Brain microvascular endothelial cell (primary cell): ENCODE results near the gene ACAP3.

ENCODE experiments used
- DNase-seq: peaks from one replicate; pipeline ENCODE4 v3.0.0-alpha.2; 2020
- H3K27ac ChIP-seq: fragments of 250-450 bp; sonication (Bioruptor Pico); 2 replicates; pipeline ENCODE4 v1.5.1; 2020; ENCODE audit warnings: mild to moderate bottlenecking, moderate library complexity
- H3K27me3 ChIP-seq: fragments of 250-450 bp; sonication (Bioruptor Pico); replicated peaks from 2 replicates; pipeline ENCODE4 v1.5.1; 2020; ENCODE audit warnings: mild to moderate bottlenecking
- H3K36me3 ChIP-seq: fragments of 250-450 bp; sonication (Bioruptor Pico); replicated peaks from 2 replicates; pipeline ENCODE4 v1.5.1; 2020; ENCODE audit warnings: mild to moderate bottlenecking
- H3K4me3 ChIP-seq: 2 replicates; pipeline ENCODE4 v1.5.1; 2011; ENCODE audit warnings: low read depth, mild to moderate bottlenecking, control low read depth, low read length, moderate library complexity
- in situ Hi-C: cut with HindIII; loops from 2 replicates; pipeline ENCODE4 v1.10.0; 2017; ENCODE audit warnings: low sequenced_read_pairs, low pct_ligation_motif_present
- TF ChIP-seq, protein P1 (sequence below): IDR thresholded peaks from 2 replicates; pipeline ENCODE4 v1.5.1; 2011; ENCODE audit warnings: low read depth, mild to moderate bottlenecking, moderate library complexity, low read length, control low read depth, inconsistent platforms; ENCODE audit errors: missing control alignments

ACAP3 gene

DNA sequence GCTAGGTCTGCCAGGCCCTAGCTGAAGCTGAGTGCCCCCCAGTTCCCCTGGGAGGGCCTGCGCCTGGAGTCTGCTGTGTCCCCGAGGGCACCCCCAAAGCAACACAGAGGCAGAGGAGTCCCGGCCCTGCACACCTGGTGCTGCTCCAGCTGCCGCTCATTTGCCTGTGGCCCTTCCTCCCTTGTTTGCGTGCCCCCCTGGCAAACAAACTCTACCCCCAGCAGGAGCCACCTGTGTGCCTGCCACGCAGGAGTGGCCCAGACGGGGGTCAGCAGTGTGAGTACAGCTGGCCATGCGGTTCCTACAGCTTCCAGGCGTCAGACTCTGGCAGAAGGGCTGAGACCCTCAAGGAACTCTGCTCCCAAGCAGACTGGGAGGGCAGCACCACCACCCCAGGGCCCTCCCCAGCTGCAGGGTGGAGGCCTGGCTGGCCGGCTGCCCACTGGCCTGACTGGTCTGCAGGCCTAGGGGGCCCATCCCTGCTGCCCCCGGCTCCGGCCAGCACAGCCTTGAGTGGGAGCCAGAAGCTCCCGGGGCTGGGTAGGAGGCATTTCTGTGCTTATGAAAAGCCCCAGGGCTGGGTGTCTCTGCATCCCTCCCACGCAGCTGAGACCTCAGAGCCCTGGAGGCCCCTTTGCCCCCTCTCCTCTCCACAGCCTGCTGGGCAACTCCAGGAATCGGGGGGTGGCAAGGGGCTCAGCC, 22.8 kb upstream of the ACAP3 start:
- no peak for DNase-seq
- TF ChIP-seq, protein P1, sequence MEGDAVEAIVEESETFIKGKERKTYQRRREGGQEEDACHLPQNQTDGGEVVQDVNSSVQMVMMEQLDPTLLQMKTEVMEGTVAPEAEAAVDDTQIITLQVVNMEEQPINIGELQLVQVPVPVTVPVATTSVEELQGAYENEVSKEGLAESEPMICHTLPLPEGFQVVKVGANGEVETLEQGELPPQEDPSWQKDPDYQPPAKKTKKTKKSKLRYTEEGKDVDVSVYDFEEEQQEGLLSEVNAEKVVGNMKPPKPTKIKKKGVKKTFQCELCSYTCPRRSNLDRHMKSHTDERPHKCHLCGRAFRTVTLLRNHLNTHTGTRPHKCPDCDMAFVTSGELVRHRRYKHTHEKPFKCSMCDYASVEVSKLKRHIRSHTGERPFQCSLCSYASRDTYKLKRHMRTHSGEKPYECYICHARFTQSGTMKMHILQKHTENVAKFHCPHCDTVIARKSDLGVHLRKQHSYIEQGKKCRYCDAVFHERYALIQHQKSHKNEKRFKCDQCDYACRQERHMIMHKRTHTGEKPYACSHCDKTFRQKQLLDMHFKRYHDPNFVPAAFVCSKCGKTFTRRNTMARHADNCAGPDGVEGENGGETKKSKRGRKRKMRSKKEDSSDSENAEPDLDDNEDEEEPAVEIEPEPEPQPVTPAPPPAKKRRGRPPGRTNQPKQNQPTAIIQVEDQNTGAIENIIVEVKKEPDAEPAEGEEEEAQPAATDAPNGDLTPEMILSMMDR: no peak
- no peak overlapping the region for H3K27ac ChIP-seq
- in situ Hi-C loops: no loop called here
- H3K27me3 ChIP-seq: no peaks in the 10 kb centered on the region
- H3K36me3 ChIP-seq: peaks cover 14% of the 10 kb centered on the region
- H3K4me3 ChIP-seq: no peak overlapping the region

DNA sequence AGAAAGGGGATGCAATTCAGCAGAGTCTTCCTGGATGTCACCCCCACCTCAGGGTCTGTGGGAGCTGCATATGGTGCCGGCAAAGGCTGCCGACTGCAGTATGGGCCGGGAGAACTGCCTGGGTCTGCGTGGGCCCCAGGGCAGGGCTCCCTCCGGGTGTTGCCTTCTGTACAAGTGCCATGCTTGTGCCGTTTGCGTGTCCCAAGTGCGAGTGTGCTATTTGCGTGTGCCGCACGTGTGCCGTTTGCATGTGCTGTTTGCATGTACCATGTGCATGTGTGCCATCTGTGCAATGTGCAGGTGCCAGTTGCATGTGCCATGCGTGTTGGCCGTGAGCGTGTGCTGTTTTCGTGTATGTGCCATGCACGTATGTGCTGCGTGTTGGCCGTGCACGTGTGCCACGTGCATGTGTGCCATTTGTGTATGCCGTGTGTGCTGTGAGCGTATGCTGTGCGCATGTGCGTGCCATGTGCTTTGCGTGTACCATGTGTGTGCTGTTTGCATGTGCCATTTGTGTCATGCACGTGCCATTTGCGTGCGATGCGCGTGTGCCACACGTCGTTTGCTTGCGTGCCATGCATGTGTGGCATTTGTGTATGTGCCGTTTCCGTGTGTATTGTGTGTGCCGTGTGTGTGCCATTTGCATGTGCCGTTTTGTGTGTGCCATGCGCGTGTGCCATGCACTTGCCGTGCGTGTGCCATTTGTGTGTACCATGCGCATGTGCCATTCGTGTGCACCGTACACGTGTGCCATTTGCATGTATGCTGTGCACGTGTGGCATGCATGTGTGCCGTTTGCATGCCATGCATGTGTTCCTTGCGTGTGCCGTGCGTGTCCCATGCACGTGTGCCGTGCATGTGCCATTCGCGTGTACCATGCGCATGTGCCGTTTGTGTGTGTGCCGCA, 21.8 kb upstream of the ACAP3 start:
- no peak for DNase-seq
- in situ Hi-C loops: no loop called here
- Histone ChIP-seq H3K36me3 (peaks cover 12% of the 10 kb centered on the region), H3K27ac (no peak overlapping the region), H3K4me3 (no peak overlapping the region), H3K27me3 (no peaks in the 10 kb centered on the region)
- TF ChIP-seq, protein P1: no peak

DNA sequence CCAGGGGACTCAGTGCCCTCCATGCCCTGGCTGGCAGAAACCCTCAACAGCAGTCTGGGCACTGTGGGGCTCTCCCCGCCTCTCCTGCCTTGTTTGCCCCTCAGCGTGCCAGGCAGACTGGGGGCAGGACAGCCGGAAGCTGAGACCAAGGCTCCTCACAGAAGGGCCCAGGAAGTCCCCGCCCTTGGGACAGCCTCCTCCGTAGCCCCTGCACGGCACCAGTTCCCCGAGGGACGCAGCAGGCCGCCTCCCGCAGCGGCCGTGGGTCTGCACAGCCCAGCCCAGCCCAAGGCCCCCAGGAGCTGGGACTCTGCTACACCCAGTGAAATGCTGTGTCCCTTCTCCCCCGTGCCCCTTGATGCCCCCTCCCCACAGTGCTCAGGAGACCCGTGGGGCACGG, 20.5 kb upstream of the ACAP3 start:
- peaks cover 12% of the 10 kb centered on the region for H3K36me3 ChIP-seq
- in situ Hi-C loops: no loop called here
- no peak overlapping the region for H3K27ac ChIP-seq
- no peak overlapping the region for H3K4me3 ChIP-seq
- DNase-seq: no peak
- H3K27me3 ChIP-seq: no peaks in the 10 kb centered on the region
- TF ChIP-seq, protein P1: no peak

DNA sequence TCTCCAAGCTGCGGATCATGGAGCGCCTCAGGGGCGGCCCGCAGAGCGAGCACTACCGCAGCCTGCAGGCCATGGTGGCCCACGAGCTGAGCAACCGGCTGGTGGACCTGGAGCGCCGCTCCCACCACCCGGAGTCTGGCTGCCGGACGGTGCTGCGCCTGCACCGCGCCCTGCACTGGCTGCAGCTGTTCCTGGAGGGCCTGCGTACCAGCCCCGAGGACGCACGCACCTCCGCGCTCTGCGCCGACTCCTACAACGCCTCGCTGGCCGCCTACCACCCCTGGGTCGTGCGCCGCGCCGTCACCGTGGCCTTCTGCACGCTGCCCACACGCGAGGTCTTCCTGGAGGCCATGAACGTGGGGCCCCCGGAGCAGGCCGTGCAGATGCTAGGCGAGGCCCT, 19.6 kb upstream of the ACAP3 start:
- no peak overlapping the region for H3K4me3 ChIP-seq
- TF ChIP-seq, protein P1: no peak
- DNase-seq: no peak
- H3K27ac ChIP-seq: no peak overlapping the region
- no peaks in the 10 kb centered on the region for H3K27me3 ChIP-seq
- H3K36me3 ChIP-seq: peaks cover 12% of the 10 kb centered on the region
- in situ Hi-C loops: no loop called here

DNA sequence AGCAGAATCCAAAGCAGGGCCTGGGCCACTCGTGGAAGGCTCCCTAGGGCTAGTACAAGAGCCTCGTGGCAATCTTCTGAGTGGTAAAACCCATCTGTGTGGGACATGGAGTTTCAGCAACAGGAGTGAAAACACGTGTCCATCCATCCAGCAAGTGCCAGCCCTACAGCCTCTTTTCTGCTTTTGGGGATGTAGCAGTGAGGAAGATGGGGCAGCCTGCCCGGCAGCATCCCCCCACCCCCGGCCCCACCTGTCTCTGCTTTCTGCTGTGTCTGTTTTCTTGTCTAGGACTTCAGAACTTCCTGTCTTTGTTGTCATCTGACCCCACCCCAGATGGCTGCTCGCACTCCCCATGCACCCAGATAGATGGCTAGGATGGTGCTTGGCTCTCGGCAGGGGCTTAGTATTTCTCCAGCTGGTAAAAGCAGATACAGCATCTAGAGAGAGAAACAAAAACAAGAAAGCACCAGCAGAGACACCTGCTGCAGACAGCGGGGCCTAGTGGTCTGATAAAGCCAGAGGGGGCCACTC, 18.4 kb upstream of the ACAP3 start:
- in situ Hi-C loops: no loop called here
- Histone ChIP-seq H3K36me3 (peaks cover 12% of the 10 kb centered on the region), H3K27me3 (no peaks in the 10 kb centered on the region), H3K27ac (no peak overlapping the region), H3K4me3 (no peak overlapping the region)
- DNase-seq: no peak
- TF ChIP-seq, protein P1: no peak
